ENCODE results near the gene MTOR. TPM values are rescaled to one million over a fixed set of nuclear protein-coding genes. Genes with fewer than 3 reads are reported as not detected.
"Not testable (repeated sequence)": the region's sequence is repeated elsewhere in the genome, so short reads cannot be mapped to it uniquely, and the experiment has no call there.

MTOR gene
- total RNA-seq, 1 experiment from 2014 or later = 36.1 TPM

- no peak overlapping the region for H3K4me3 Mint-ChIP-seq (ENCODE audit: low read depth, unreplicated experiment)
- H3K36me3 Mint-ChIP-seq (ENCODE audit: insufficient read depth, unreplicated experiment) = no peaks in the 10 kb centered on the region
Observed at GRCh38 chr1:11298390-11299224, 36.3 kb upstream of the MTOR start.

DNA sequence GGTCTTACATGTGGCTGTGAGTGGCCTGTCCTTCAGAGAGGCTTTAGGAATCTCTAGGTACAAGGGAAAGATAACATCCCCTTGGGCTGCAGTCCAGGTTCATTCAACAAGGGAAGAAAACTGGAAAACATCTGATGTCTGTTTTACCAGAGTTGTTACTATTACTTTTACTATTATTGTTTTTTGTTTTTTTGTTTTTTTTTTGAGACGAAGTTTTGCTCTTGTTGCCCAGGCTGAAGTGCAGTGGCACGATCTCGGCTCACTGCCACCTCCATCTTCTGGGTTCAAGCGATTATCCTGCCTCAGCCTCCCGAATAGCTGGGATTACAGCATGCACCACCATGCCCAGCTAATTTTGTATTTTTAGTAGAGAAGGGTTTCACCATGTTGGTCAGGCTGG is 35.4 kb upstream of the MTOR start:
- H3K4me3 Mint-ChIP-seq (ENCODE audit: low read depth, unreplicated experiment); CTCF ChIA-PET; H3K27ac Mint-ChIP-seq (ENCODE audit: unreplicated experiment); H3K36me3 Mint-ChIP-seq (ENCODE audit: insufficient read depth, unreplicated experiment); H3K9me3 Mint-ChIP-seq (ENCODE audit: low read depth, unreplicated experiment); H3K4me1 Mint-ChIP-seq (ENCODE audit: low read depth, unreplicated experiment); intact Hi-C loops (cut with micrococcal nuclease; ENCODE audit: unreplicated experiment); DNase-seq; BruUV-seq (replicated peaks); H3K27me3 Mint-ChIP-seq (ENCODE audit: unreplicated experiment): not testable (repeated sequence)

More at GRCh38 chr1:11298390-11299224, 36.3 kb upstream of the MTOR start:
- CTCF ChIA-PET = no interaction called here
- no peaks in the 10 kb centered on the region for H3K4me1 Mint-ChIP-seq (ENCODE audit: low read depth, unreplicated experiment)
- no peak overlapping the region for H3K27ac Mint-ChIP-seq (ENCODE audit: unreplicated experiment)
- intact Hi-C loops (cut with micrococcal nuclease; ENCODE audit: unreplicated experiment) = no loop called here
- DNase-seq = no peak
- no peak for TF ChIP-seq CTCF (IDR thresholded peaks at IDR 0.05; ENCODE audit: unreplicated experiment)
- no peaks in the 10 kb centered on the region for H3K27me3 Mint-ChIP-seq (ENCODE audit: unreplicated experiment)
- no TSS peak for BruUV-seq (replicated peaks)
- no peaks in the 10 kb centered on the region for H3K9me3 Mint-ChIP-seq (ENCODE audit: low read depth, unreplicated experiment)

- Mint-ChIP-seq H3K9me3 (ENCODE audit: low read depth, unreplicated experiment) (no peaks in the 10 kb centered on the region), H3K27me3 (ENCODE audit: unreplicated experiment) (no peaks in the 10 kb centered on the region), H3K4me3 (ENCODE audit: low read depth, unreplicated experiment) (no peak overlapping the region), H3K4me1 (ENCODE audit: low read depth, unreplicated experiment) (no peaks in the 10 kb centered on the region), H3K36me3 (ENCODE audit: insufficient read depth, unreplicated experiment) (no peaks in the 10 kb centered on the region), H3K27ac (ENCODE audit: unreplicated experiment) (no peak overlapping the region)
- CTCF ChIA-PET = no interaction called here
- intact Hi-C loops (cut with micrococcal nuclease; ENCODE audit: unreplicated experiment) = no loop called here
- no peak for TF ChIP-seq CTCF (IDR thresholded peaks at IDR 0.05; ENCODE audit: unreplicated experiment)
- no TSS peak for BruUV-seq (replicated peaks)
- no peak for DNase-seq
Observed at GRCh38 chr1:11295905-11296304, 33.6 kb upstream of the MTOR start.

- Mint-ChIP-seq H3K27me3 (ENCODE audit: unreplicated experiment) (no peaks in the 10 kb centered on the region), H3K9me3 (ENCODE audit: low read depth, unreplicated experiment) (no peaks in the 10 kb centered on the region), H3K4me3 (ENCODE audit: low read depth, unreplicated experiment) (no peak overlapping the region), H3K4me1 (ENCODE audit: low read depth, unreplicated experiment) (no peaks in the 10 kb centered on the region), H3K27ac (ENCODE audit: unreplicated experiment) (no peak overlapping the region), H3K36me3 (ENCODE audit: insufficient read depth, unreplicated experiment) (no peaks in the 10 kb centered on the region)
- CTCF ChIA-PET = no interaction called here
- TF ChIP-seq CTCF (IDR thresholded peaks at IDR 0.05; ENCODE audit: unreplicated experiment) = no peak
- no peak for DNase-seq
- intact Hi-C loops (cut with micrococcal nuclease; ENCODE audit: unreplicated experiment) = no loop called here
- no TSS peak for BruUV-seq (replicated peaks)
Observed at GRCh38 chr1:11294951-11295350, 32.6 kb upstream of the MTOR start.

DNA sequence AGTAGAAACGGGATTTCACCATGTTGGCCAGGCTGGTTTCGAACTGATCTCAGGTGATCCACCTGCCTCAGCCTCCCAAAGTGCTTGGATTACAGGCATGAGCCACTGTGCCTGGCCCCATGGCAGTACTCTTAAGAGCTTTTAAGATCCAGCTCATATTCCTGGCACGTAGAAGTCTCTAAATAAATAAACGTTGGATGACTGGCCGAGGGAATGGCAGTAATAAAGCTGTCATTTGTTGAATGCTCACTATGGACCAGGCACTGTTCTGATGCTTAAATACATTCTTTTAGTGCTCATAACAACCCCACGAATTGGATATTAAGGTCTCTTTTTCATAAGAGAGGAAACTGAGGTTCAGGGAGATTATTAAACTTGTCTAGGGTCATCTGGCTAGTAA is 31.5 kb upstream of the MTOR start:
- no peak for DNase-seq
- intact Hi-C loops (cut with micrococcal nuclease; ENCODE audit: unreplicated experiment) = no loop called here
- no peak overlapping the region for H3K4me3 Mint-ChIP-seq (ENCODE audit: low read depth, unreplicated experiment)
- H3K9me3 Mint-ChIP-seq (ENCODE audit: low read depth, unreplicated experiment) = no peaks in the 10 kb centered on the region
- no peaks in the 10 kb centered on the region for H3K4me1 Mint-ChIP-seq (ENCODE audit: low read depth, unreplicated experiment)
- no peaks in the 10 kb centered on the region for H3K36me3 Mint-ChIP-seq (ENCODE audit: insufficient read depth, unreplicated experiment)
- no TSS peak for BruUV-seq (replicated peaks)
- CTCF ChIA-PET = no interaction called here
- H3K27me3 Mint-ChIP-seq (ENCODE audit: unreplicated experiment) = no peaks in the 10 kb centered on the region
- no peak for TF ChIP-seq CTCF (IDR thresholded peaks at IDR 0.05; ENCODE audit: unreplicated experiment)
- no peak overlapping the region for H3K27ac Mint-ChIP-seq (ENCODE audit: unreplicated experiment)

Measured in Calu3 (cell line).